Gastroesophageal sphincter (tissue), 4 donors: ENCODE data around the gene CAMK2N1. TPM values are rescaled to one million over a fixed set of nuclear protein-coding genes. Genes with fewer than 3 reads are reported as not detected.

Experiments used
- ATAC-seq: fragments of 150-250 bp; one replicate; pipeline ENCODE4 v1.9.1; 2016; ENCODE audit warnings: mild to moderate bottlenecking, moderate library complexity
- H3K27ac ChIP-seq, 4 donors: fragments of 200-600 bp; sonication (generic) in 3 of 4; 1 replicate in 3 of 4; 2 replicates in 1 of 4; pipeline ENCODE4 v1.5.1; 2016 to 2019
- H3K27me3 ChIP-seq: fragments of 200-600 bp; sonication (generic); one replicate; pipeline ENCODE4 v1.5.1; 2019
- H3K36me3 ChIP-seq, 2 donors: fragments of 200-600 bp; sonication (generic); one replicate each; pipeline ENCODE4 v1.5.1; 2019; ENCODE audit warnings: control low read depth in 1 of 2
- H3K4me1 ChIP-seq, 3 donors: fragments of 200-600 bp; sonication (generic); 1 replicate in 2 of 3; 2 replicates in 1 of 3; pipeline ENCODE4 v1.5.1; 2016 to 2019; ENCODE audit warnings: control low read depth in 2 of 3
- H3K4me3 ChIP-seq, 2 donors: fragments of 200-600 bp; sonication (generic); one replicate each; pipeline ENCODE4 v1.5.1; 2019; ENCODE audit warnings: mild to moderate bottlenecking in 1 of 2, moderate library complexity in 1 of 2
- H3K9me3 ChIP-seq, 3 donors: fragments of 200-600 bp; sonication (generic); one replicate each; pipeline ENCODE4 v1.5.1; 2017 to 2019; ENCODE audit warnings: control low read depth in 2 of 3
- EP300 ChIP-seq: sonication (generic); formaldehyde crosslinking; IDR thresholded peaks from one replicate; pipeline ENCODE4 v1.6.1; 2017; ENCODE audit warnings: antibody characterized with exemption, mild to moderate bottlenecking
- POLR2A ChIP-seq, 2 donors: fragments of 450-650 bp; IDR thresholded peaks; one replicate each; pipeline ENCODE4 v1.6.1; 2017; ENCODE audit warnings: antibody characterized with exemption in 2 of 2, mild to moderate bottlenecking in 2 of 2, moderate library complexity in 1 of 2
- POLR2AphosphoS5 ChIP-seq: sonication (generic); formaldehyde crosslinking; IDR thresholded peaks from one replicate; pipeline ENCODE4 v1.6.1; 2017; ENCODE audit warnings: antibody characterized with exemption
- WGBS, 2 donors: methylation state at CpG; one replicate each; pipeline ENCODE4 v1.1.5; 2018; ENCODE audit warnings: low coverage in 1 of 2; 5-methylcytosine and 5-hydroxymethylcytosine counted together
- total RNA-seq, 4 donors: library from RNA; depleted of rRNA; stranded (reverse); fragments of >200 nt; gene quantifications; one replicate each; pipeline ENCODE4 v1.1.0, GENCODE V29; 2016
- TF ChIP-seq, protein P1 (sequence below), 4 experiments: fragments of 200-600 bp in 2 of 4; fragments of 450-650 bp in 2 of 4; sonication (generic) in 1 of 4; IDR thresholded peaks; one replicate each; pipeline ENCODE4 v1.5.1; 2017 to 2019; ENCODE audit warnings: antibody characterized with exemption in 4 of 4, mild to moderate bottlenecking in 2 of 4, moderate library complexity in 2 of 4

Gene CAMK2N1
- total RNA-seq, 4 donors from 2014 or later = 18.2 to 29.6 (median 26.2) TPM

DNA sequence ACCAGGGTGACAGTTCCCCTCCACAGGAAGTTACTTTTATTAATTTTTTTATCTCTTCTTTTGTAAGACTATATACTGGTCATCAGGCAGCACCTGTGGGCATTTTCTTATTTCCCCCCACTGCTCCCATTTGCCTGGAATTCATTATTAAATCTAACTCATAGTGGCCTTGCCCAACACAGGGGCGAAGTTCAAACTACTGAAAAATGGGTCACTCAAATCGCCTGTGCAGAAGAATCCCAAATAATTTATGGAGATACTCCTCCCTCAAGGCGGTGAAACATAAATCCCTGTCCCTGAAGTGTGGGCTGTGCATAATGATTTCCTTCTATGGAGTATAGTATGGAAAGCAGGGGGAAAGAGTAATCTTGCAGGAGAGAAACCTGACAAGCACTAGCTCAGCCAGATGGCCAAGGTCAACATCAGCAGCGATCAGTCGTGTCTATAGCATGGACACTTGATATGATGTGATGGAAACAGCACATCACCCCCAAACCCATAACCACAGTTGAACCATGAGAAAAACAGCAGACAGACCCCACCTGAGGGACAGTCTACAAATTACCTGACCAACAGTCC is 7.9 kb downstream of the CAMK2N1 start:
- H3K36me3 ChIP-seq = no peaks in the 10 kb centered on the region
- 54 to 60% methylated on average over 1 to 5 of the region's 5 CpGs for WGBS, 2 donors
- no peaks in the 10 kb centered on the region for H3K9me3 ChIP-seq
- TF ChIP-seq, protein P1, sequence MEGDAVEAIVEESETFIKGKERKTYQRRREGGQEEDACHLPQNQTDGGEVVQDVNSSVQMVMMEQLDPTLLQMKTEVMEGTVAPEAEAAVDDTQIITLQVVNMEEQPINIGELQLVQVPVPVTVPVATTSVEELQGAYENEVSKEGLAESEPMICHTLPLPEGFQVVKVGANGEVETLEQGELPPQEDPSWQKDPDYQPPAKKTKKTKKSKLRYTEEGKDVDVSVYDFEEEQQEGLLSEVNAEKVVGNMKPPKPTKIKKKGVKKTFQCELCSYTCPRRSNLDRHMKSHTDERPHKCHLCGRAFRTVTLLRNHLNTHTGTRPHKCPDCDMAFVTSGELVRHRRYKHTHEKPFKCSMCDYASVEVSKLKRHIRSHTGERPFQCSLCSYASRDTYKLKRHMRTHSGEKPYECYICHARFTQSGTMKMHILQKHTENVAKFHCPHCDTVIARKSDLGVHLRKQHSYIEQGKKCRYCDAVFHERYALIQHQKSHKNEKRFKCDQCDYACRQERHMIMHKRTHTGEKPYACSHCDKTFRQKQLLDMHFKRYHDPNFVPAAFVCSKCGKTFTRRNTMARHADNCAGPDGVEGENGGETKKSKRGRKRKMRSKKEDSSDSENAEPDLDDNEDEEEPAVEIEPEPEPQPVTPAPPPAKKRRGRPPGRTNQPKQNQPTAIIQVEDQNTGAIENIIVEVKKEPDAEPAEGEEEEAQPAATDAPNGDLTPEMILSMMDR (IDR thresholded peaks at IDR 0.05) = no peak
- TF ChIP-seq EP300 (no peak), POLR2A (IDR thresholded peaks at IDR 0.05) (no peak), POLR2AphosphoS5 (no peak)
- no peak overlapping the region for H3K4me3 ChIP-seq
- no peak for ATAC-seq
- no peak overlapping the region for H3K27ac ChIP-seq
- peaks cover 51% of the 10 kb centered on the region for H3K27me3 ChIP-seq
- H3K4me1 ChIP-seq = peaks cover 0 to 45% (median 5%) of the 10 kb centered on the region in 3 donors

DNA sequence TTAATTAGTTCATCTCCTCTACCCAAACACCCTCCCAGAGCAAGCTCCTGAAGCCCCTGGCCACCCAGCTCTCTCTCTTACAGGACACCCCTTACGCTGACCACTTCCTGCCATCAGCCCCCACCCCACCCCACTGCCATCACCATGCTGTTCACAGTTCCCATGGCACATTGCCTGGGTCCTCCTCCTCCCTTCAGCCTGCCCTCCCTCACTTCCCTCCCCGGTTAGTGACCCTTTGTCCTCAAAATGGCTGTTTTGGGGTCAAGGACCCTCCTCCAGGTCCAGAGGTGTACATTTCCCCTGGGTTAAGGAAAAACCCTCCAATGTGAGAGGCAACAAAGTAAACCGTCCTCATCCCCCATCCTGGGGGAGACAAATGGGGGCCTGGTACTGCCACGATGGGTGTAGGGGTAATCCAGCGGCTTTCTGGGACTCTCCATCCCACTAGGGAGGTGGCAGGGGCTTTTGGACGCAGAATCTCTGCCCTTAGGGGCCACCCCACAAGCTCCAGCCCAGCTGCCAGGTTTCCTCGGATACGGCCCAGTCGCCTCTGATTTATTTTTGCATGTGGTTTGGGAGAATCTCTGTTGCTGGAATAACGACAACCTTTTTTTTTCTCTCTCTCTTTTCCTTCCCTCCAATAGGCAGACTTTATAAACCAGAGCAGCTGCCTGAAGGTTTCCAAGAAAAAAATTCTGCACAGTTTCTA is 8.5 kb downstream of the CAMK2N1 start:
- TF ChIP-seq, protein P1 (IDR thresholded peaks at IDR 0.05) = no peak
- no peak for TF ChIP-seq POLR2AphosphoS5
- no peak for TF ChIP-seq EP300
- no peak for TF ChIP-seq POLR2A (IDR thresholded peaks at IDR 0.05)
- no peak for ATAC-seq
- peaks cover 0 to 41% (median 3%) of the 10 kb centered on the region in 3 donors for H3K4me1 ChIP-seq
- H3K36me3 ChIP-seq = no peaks in the 10 kb centered on the region
- H3K4me3 ChIP-seq = no peak overlapping the region
- 35 to 44% methylated on average over 5 to 10 of the region's 10 CpGs for WGBS, 2 donors
- no peaks in the 10 kb centered on the region for H3K9me3 ChIP-seq
- H3K27me3 ChIP-seq = peaks cover 58% of the 10 kb centered on the region
- H3K27ac ChIP-seq = no peak overlapping the region

DNA sequence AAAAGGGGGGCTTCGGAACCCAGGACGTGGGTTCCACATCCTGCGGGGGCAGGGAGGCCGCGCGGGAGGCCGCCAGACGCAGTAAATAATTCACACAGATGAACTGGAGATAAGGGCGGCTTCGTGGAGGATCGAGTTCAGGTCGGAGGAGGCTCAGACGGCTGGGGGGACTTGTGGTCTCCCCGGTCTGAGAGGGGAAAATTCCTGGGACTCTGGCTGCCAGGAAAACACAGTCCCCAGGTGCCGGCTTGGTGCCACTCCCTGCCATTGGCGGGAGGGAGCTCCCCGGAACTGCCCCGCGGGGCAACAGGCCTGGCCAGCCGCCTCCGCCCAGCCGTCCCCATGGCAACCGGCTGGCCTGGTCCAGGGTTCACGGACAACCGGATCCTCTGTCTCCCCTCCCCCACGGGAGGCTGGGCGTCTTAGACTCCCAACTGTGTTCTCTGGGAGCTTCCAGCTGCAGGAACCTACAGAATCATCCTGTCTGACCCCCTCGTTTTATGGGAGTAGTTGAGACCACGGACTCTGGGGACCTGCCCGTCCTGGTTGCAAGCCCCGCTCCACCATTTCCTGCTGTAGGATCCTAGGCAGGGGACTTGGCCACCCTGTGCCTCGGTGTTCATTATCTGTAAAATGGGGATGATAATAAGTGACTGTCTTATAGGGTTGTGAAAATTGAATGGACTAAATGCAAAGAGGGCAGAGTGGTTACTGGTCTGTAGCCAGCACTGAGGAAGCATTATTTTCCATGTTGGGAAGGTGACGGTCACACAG is 9.6 kb downstream of the CAMK2N1 start:
- WGBS, 2 donors = 44 to 83% methylated on average over 1 to 3 of the region's 33 CpGs
- no peak for ATAC-seq
- peaks cover 0 to 30% (median 3%) of the 10 kb centered on the region in 3 donors for H3K4me1 ChIP-seq
- H3K4me3 ChIP-seq = no peak overlapping the region
- H3K9me3 ChIP-seq = no peaks in the 10 kb centered on the region
- H3K27ac ChIP-seq = no peak overlapping the region
- TF ChIP-seq EP300 (no peak), POLR2A (IDR thresholded peaks at IDR 0.05) (no peak), POLR2AphosphoS5 (no peak)
- TF ChIP-seq, protein P1 (IDR thresholded peaks at IDR 0.05) = no peak
- peaks cover 65% of the 10 kb centered on the region for H3K27me3 ChIP-seq
- no peaks in the 10 kb centered on the region for H3K36me3 ChIP-seq

DNA sequence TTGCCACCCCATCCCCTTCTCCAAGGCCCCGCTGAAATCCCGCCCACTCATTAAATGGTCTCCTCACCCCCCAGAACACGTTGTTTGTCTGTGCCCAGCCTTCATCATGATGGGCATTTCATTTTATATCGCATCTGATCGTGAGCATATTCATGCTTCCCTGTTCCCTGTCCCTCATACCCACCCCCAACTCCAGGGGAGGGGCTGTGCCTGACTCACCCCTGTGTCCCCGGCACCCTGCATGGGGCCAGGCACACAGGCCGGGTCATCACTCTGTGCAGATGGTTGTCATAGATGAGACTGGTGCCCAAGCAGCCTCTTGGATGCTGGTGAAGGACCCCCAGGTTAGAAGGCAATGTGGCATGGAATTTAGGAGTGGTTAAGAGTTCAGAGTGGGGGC is 11.0 kb downstream of the CAMK2N1 start:
- H3K4me3 ChIP-seq = no peak overlapping the region
- peaks cover 0 to 26% (median 3%) of the 10 kb centered on the region in 3 donors for H3K4me1 ChIP-seq
- peaks cover 65% of the 10 kb centered on the region for H3K27me3 ChIP-seq
- H3K9me3 ChIP-seq = no peaks in the 10 kb centered on the region
- no peak for ATAC-seq
- 46 to 65% methylated on average over 2 to 5 of the region's 7 CpGs for WGBS, 2 donors
- TF ChIP-seq POLR2AphosphoS5 (no peak), EP300 (no peak)
- TF ChIP-seq, protein P1 (IDR thresholded peaks at IDR 0.05) = no peak
- no peaks in the 10 kb centered on the region for H3K36me3 ChIP-seq
- H3K27ac ChIP-seq = no peak overlapping the region
